OCI-LY1 (cell line): ENCODE measurements around the gene ALPK3.

ENCODE experiments used
- CTCF ChIP-seq: fragments of 200-600 bp; sonication (generic), shearing (Covaris generic); IDR thresholded peaks from 2 replicates; pipeline ENCODE4 v1.5.1; 2017; ENCODE audit warnings: mild to moderate bottlenecking, antibody characterized with exemption, low read length, moderate library complexity, mixed read lengths
- EZH2 ChIP-seq: fragments of 200-600 bp; sonication (generic), shearing (Covaris generic); IDR thresholded peaks from 2 replicates; pipeline ENCODE4 v1.8.0; 2017; ENCODE audit warnings: borderline replicate concordance, mixed run types, mild to moderate bottlenecking, antibody characterized with exemption, low read length, moderate library complexity, mixed read lengths

- TF ChIP-seq EZH2 (no peak), CTCF (no peak)
Measured at GRCh38 chr15:84798436-84798946, 18.7 kb upstream of the ALPK3 start.
